Subcutaneous abdominal adipose tissue (tissue), 5 donors: ENCODE data around the gene PUS10.

ENCODE experiments used
- H3K27ac ChIP-seq: one replicate; pipeline ENCODE4 v1.7.0; 2013; ENCODE audit warnings: low read depth, mild to moderate bottlenecking, inconsistent platforms, low read length, moderate library complexity
- H3K27me3 ChIP-seq, 5 donors: one replicate each; pipeline ENCODE4 v1.7.0; 2013; ENCODE audit warnings: low read length in 5 of 5, inconsistent platforms in 1 of 5; ENCODE audit not compliant: control insufficient read depth in 5 of 5, insufficient read depth in 4 of 5
- H3K36me3 ChIP-seq, 5 donors: one replicate each; pipeline ENCODE4 v1.7.0; 2013; ENCODE audit warnings: low read length in 5 of 5; ENCODE audit not compliant: control insufficient read depth in 5 of 5, insufficient read depth in 5 of 5
- H3K4me1 ChIP-seq, 5 donors: one replicate each; pipeline ENCODE4 v1.7.0; 2013; ENCODE audit warnings: low read length in 5 of 5, mild to moderate bottlenecking in 3 of 5, moderate library complexity in 1 of 5; ENCODE audit not compliant: control insufficient read depth in 5 of 5, insufficient read depth in 5 of 5
- H3K4me3 ChIP-seq, 5 donors: one replicate each; pipeline ENCODE4 v1.7.0; 2013; ENCODE audit warnings: low read length in 5 of 5, low read depth in 1 of 5
- H3K9ac ChIP-seq, 5 donors: one replicate each; pipeline ENCODE4 v1.7.0; 2013; ENCODE audit warnings: low read length in 5 of 5, mild to moderate bottlenecking in 4 of 5, moderate library complexity in 3 of 5
- H3K9me3 ChIP-seq, 5 donors: one replicate each; pipeline ENCODE4 v1.7.0; 2013; ENCODE audit warnings: low read length in 5 of 5; ENCODE audit not compliant: control insufficient read depth in 5 of 5
- donor health status: healthy.
- donor health status: healthy.
- donor health status: healthy.
- donor health status: healthy.
- donor health status: healthy.

The PUS10 gene

GRCh38 chr2:60976256-60976850, 41.7 kb downstream of the PUS10 start:
- H3K27ac ChIP-seq: no peak overlapping the region
- no peaks in the 10 kb centered on the region for H3K27me3 ChIP-seq
- H3K9me3 ChIP-seq: no peaks in the 10 kb centered on the region
- no peaks in the 10 kb centered on the region for H3K36me3 ChIP-seq
- no peaks in the 10 kb centered on the region for H3K4me1 ChIP-seq
- no peak overlapping the region for H3K9ac ChIP-seq
- no peak overlapping the region for H3K4me3 ChIP-seq

GRCh38 chr2:60974652-60975051, 43.4 kb downstream of the PUS10 start:
- H3K4me1 ChIP-seq: no peaks in the 10 kb centered on the region
- no peak overlapping the region for H3K27ac ChIP-seq
- H3K9me3 ChIP-seq: no peaks in the 10 kb centered on the region
- no peak overlapping the region for H3K9ac ChIP-seq
- no peak overlapping the region for H3K4me3 ChIP-seq
- no peaks in the 10 kb centered on the region for H3K36me3 ChIP-seq
- no peaks in the 10 kb centered on the region for H3K27me3 ChIP-seq

GRCh38 chr2:60973705-60974104, 44.4 kb downstream of the PUS10 start:
- Histone ChIP-seq H3K4me3 (no peak overlapping the region), H3K9me3 (no peaks in the 10 kb centered on the region), H3K4me1 (no peaks in the 10 kb centered on the region), H3K9ac (no peak overlapping the region), H3K27ac (no peak overlapping the region), H3K27me3 (no peaks in the 10 kb centered on the region), H3K36me3 (no peaks in the 10 kb centered on the region)

DNA sequence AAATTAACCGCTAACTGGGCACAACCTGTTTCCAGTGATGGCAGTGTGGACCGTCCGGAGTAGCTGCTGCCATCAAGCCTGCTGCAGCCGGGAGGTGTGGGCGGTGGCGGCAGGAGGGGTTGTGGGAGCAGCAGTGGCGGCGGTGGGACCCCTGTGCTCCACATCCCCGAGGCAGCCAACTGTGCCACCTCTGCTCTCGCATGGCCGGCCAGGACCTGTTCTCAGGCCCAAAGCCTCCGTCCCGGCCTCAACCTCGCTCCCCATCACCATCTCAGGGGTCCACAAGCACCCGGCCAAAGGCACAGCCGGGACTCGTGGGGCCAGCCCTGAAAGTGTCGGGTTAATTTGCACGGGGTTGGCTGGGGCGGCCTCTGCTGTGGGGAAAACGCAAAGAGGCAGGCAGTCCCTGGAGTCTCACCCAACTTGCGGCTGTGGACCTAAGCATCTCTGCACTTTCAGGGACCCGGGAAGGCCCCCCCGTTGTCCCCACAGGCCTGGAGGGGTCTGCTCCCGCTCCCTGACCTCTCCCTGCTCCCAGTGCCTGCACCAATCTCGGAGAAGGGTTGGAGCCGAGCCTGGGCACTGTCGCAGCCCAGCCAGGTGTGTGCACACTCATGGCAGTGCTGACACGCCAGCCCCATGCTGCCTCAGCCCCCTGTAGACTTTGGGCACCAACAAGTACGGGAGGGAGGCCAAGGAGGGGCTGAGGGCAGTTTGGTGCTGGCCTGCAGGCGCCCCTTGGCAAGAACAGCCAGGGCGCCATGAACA, 45.0 kb downstream of the PUS10 start:
- Histone ChIP-seq H3K4me1 (no peaks in the 10 kb centered on the region), H3K4me3 (no peak overlapping the region)

DNA sequence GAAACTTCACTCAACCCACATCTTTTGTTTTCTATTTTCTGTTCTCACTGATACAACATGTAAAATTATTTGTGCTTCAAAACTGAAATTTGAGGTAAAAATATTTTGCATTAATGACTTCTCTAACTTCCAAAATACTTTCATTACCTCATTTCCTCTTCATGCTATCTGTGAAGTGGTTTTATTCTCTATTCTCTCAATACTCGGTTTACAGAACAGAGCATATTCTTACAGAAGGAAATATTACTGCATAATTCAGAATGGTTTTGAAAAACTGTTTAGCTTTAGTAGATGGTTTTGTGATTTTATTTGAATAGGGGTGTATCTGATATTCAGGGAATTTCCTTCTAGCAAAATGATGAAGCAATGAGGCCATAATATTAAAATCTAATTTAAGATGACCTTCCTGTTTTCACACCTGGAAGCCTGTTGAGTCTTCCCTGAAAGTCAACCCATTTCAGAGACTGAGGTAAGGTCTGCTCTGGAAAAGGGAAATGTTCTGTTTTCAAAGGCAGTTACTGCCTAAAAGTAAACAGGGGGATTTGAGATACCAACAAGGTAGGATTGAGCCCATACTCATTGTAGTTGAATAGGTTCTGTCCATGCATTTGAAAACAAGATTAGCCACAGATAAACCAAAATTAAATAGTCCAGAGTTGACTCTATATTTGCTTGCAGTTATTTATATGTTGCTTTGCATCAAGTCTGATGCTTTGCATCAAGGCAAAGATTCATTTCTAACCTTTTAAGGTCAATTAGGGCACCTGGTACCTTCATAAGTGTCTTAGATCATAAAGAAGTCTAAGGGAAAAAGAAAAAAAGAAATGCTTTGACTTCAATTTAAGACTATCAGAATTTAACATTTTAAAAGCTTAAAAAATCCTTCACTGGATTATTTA, 51.3 kb downstream of the PUS10 start:
- Histone ChIP-seq H3K27me3 (no peaks in the 10 kb centered on the region), H3K4me1 (no peaks in the 10 kb centered on the region), H3K9ac (no peak overlapping the region), H3K4me3 (no peak overlapping the region), H3K9me3 (no peaks in the 10 kb centered on the region), H3K36me3 (no peaks in the 10 kb centered on the region), H3K27ac (no peak overlapping the region)

More for the DNA sequence above, 45.0 kb downstream of the PUS10 start:
- H3K9ac ChIP-seq: no peak overlapping the region
- no peaks in the 10 kb centered on the region for H3K9me3 ChIP-seq
- no peaks in the 10 kb centered on the region for H3K27me3 ChIP-seq
- H3K36me3 ChIP-seq: no peaks in the 10 kb centered on the region
- no peak overlapping the region for H3K27ac ChIP-seq

DNA sequence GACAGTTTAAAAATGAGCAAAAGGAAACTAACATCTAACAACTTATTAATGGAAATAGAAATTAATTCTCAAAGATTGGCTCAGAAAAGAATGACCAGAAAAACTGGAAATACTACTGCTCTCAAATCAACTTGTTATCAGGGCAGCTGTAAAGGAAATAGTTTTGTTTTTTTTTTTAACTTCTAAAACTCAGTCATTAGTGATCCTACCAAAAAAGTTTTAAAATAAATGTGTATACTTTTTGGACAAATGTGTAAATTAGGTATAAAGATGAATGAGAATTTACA, 52.6 kb downstream of the PUS10 start:
- no peak overlapping the region for H3K27ac ChIP-seq

DNA sequence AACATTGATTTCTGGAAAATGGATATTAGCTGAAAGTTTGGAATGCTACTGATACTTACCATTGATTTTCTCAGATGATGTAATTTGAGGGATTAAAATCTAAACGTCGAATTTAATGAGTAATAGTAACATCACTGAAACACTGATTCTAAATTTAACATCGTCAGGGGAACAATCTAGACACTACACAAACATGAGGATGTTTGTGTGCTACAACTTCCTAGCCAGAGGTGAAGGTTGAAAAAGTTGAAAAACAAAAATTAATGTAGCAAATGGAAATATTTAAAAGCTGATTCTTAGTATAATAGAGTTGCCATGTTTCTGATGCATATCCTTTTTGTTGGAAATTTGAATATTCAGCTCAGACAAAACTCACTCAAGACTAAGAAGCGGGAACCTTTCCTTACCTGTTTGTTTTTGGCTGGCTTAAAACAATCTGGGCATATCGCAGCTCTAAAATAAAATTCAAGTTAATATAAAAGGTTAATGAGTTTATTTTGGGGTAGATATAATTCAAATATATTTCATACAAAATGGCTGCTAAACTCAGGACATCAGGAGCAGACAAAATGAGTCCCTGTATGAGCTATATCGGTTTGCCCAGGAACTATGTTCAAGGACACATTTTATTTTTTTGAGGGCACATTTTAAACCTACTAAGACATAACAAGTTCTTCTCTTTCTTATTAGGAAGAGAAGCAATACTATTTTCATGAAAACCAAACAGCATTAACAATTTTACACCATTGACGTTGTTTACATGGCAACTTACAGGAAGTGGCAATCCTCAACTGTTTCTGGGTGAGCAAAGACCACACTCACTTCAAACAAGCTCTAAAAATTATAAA, 53.2 kb downstream of the PUS10 start:
- Histone ChIP-seq H3K36me3 (no peaks in the 10 kb centered on the region), H3K9me3 (no peaks in the 10 kb centered on the region), H3K4me1 (no peaks in the 10 kb centered on the region), H3K27me3 (no peaks in the 10 kb centered on the region), H3K9ac (no peak overlapping the region), H3K4me3 (no peak overlapping the region), H3K27ac (no peak overlapping the region)

More for the DNA sequence above, 52.6 kb downstream of the PUS10 start:
- Histone ChIP-seq H3K9me3 (no peaks in the 10 kb centered on the region), H3K4me1 (no peaks in the 10 kb centered on the region), H3K9ac (no peak overlapping the region), H3K27me3 (no peaks in the 10 kb centered on the region), H3K36me3 (no peaks in the 10 kb centered on the region), H3K4me3 (no peak overlapping the region)

DNA sequence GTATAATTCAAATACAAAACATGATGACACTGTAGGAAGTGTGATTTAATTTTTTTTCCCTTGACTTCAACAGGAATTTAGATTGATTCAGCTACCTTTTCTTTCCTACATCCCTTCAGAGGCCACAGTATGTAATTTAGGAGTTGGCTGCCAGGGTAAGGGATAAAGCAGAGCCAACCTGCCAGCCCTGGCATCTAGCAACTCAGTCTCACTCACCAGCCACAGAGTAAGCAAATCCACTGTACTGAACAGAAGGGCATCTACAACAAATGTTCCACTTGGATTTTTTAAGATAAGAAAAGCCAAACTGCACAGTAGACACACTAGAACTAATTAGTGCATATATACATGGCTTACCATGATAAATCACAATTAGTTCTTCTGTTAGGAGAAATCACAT, 54.9 kb downstream of the PUS10 start:
- Histone ChIP-seq H3K9me3 (no peaks in the 10 kb centered on the region), H3K4me3 (no peak overlapping the region), H3K4me1 (peaks cover 0 to 3% (median 0%) of the 10 kb centered on the region in 5 donors), H3K9ac (no peak overlapping the region), H3K27me3 (no peaks in the 10 kb centered on the region), H3K27ac (no peak overlapping the region), H3K36me3 (peaks cover 0 to 6% (median 0%) of the 10 kb centered on the region in 5 donors)

DNA sequence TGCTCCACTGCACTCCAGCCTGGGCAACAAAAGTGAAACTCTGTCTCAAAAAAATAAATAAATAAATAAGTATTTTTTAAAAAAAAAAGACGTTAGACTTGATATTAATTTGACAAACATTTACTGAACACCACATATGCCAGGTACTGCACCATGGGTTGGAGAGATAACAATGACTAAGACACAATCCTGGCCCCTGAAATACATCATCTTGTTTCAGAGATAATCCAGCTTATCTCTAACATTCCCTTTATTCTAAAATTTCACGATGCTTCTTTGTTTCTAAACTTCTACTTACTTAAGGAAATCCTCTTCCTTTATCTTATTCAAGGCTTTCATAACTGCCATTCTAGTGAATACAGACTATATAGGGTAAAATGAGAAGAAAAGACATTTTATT, 55.5 kb downstream of the PUS10 start:
- Histone ChIP-seq H3K27me3 (no peaks in the 10 kb centered on the region), H3K27ac (no peak overlapping the region), H3K9ac (no peak overlapping the region), H3K36me3 (peaks cover 0 to 6% (median 0%) of the 10 kb centered on the region in 5 donors), H3K4me3 (no peak overlapping the region), H3K9me3 (no peaks in the 10 kb centered on the region), H3K4me1 (peaks cover 0 to 3% (median 0%) of the 10 kb centered on the region in 5 donors)
